GM19193 (cell line): ENCODE data around the gene RASSF4.

Source experiments
- POLR2A ChIP-seq: IDR thresholded peaks from 4 replicates; pipeline ENCODE4 v1.6.1; 2011; ENCODE audit not compliant: insufficient read depth, insufficient read length; ENCODE audit errors: extremely low read depth

Gene RASSF4

DNA sequence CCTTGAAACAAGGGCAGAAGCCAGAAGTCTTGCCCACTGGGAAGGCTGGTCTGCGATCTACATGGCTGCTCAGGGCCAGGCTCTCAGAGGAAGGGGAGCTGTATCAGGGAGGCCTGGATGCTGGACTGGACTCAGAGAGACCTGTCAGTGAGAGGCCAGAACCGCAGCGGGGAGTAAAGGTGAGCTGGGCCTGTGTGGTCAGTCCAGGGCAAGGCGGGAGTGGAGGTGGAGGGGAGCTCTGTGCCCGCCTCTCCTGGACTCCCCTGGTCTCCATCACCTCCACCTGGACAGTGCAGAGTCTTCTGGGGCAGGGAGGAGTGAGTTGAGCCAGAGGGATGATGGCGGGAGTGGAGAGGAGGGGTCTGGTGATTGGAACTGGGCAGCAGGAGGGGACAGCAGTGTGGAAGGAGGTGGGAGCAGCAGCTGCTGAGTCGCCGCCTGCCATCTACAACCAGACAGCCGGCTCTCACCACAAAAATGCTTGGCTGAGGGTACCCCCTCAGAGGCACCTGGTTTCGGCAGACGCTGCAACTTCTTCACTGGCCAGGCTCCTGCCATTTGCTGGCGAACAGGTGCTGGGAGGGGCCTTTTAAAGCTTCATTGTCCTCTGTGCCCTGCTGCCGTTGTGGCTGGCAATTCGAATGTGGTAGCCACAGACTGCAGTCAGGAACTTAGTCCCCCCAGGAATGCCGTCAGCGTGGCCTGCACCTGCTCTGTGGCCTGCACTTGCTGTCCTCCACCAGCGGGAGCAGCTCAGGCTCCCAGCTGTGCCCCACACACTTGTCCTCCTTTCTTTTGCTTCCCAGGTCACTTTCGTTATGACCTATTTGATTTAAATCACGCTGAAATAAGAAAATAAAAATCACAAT, 3.5 kb downstream of the RASSF4 start:
- no peak for TF ChIP-seq POLR2A

DNA sequence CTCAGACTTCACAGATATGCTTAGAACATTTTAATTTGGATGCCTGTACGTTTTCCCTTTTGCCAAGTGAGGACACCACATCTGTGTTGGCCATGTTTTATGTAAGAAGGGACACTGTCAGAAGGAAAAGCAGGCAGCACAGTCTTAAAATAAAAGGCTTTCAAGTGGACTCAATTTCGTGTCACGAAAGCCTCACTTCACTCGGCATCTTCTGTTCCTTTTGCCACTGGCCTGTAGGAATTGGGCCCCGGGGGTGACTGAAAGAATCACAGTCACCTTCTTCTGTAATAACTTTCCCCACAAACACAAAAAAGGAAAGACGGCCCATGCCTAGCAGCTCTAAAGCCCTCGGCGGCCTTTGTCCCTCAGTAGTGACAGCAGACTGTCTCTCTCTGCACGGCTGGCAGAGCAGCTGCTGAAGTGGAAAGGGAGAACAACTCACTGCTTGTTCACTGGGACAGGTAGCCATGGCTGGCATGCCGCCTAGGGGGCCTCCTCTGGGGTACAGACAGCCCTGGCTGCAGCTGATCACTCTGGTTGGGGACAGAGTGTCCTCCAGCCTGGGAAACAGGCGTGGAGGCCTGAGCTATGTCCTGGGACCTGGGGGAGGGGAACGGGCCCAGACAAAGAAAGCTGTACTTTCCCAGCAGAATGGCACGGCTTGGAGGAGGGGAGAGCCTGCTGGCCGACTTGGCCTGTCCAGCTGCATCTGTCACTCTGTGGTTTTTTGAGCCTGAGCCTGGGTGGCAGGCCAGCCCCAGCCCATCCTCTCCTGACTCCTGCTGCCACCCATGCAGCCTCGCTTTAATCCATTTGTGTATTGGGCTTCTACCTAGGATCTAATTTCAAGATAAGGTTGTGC, 4.4 kb downstream of the RASSF4 start:
- TF ChIP-seq POLR2A: peak; percentile 15

DNA sequence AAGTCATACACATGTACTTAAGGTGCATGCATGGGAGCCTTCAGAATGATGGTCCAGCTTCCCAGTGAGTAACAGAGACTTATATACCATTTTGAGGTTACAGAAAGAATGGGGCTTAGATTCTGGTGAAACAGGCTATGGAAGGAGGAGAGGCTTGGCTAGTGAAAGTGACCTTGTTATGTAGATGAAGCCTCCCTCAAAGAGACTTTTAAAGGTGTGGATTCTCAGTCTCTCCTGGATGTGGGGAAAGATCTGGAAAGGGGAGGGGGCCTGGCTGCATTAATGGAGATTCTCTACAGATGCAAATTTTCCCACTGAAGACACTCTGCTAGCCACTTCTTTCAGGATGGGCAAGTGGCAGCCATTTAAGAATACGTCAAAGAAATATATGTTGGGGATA, 5.5 kb downstream of the RASSF4 start:
- TF ChIP-seq POLR2A: no peak

DNA sequence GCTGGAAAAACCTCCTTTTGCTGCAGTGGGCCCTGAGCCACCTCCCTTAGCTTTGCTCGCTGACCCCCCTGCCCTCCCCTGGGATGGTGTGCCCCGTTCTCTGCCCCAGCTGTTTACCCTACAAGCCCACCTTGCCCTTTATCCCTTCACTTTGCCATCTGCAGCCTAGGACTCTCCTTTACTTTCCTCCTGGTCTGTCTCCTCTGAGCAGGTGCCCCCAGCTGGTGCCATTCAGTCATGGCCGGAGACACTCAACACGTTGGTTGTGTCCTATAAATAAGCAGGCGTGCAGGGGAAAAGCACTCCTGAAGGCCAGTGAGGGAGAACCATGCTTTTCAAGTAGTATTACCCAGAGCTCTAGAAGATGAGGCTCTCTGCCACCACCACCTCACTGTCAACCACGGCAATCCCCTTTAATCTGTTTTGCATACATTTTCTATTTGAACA, 6.1 kb downstream of the RASSF4 start:
- TF ChIP-seq POLR2A: no peak

DNA sequence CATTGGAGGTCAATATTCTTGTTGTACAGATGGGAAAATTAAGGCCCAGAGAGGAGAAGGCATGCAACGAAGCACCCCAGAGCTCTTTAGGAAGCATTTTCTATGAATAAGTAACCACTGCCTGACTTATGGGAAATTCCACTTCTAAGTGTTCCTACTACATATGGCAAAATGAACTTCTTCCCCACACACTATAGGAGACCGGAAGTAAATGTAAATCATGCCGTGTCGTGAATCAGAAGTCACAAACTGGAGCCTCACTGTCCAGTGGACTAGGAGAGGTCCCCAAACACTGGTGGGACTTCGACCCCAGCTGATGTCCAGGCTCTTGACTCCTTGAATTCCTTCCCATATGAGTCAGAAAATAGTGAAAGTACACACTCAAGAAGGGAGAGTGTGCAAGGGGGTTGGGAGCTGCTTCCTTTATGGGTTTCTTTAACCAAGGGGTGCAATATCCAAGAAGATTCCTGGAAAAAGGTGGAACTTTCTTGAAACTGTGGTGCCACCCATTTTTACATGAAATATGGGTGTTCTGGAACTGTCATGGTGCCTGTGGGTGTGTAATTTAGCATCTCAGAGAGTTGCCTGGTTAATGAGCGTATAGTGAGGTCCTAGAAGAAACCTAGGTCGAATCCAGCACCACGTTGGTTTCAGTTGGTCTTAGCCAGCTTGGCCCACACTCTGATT, 6.7 kb downstream of the RASSF4 start:
- no peak for TF ChIP-seq POLR2A

DNA sequence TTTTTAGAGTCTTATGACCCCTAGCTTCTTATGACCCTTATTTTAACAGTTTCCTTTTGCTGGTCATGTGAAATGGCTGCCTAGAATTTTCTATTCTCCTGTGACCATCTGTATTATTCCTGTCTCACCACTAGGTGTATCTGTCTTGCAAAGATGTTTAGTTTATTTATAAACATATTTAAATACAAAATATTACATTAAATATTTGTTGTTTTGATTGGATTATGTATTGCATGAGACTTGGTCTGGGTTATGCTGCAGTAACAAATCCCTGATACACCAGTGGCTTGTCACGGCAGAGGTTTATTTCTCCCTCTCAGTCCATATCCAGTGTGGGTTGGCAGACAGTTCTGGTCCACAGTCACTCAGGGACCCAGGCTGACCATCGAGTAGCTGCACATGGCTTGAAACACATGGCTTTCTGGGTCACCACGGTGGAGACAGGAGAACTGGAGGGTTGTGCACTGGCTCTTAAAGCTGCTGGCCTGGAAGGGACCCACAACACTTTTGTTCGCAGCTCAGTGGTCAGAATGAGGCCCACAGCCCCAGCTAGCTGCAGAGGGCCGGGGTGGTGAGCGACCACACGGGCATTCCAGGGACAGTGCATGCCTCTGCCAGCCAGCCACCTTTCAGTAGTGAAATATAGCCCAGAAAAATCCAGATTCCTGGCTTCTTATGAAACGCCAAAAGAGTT, 7.4 kb downstream of the RASSF4 start:
- TF ChIP-seq POLR2A: no peak

DNA sequence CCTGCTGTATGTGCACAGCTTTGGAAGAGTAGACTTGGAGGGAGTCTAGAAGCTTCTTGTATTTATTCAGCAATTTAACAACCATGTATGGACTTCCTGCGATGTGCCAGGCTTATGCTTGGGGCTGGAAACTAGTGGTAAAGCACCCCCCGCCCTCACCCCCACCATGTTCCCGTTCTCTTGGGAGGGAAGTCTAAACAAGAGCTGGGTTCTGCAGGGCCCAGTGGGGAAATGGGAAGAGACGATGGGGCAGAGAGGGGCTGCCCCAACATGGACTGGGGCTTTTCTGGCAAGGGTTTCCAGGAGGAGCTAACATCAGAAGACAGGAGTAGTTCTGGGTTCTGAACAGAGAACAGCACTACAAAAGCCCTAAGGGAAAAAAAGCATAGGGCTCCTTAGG, 8.0 kb downstream of the RASSF4 start:
- no peak for TF ChIP-seq POLR2A

DNA sequence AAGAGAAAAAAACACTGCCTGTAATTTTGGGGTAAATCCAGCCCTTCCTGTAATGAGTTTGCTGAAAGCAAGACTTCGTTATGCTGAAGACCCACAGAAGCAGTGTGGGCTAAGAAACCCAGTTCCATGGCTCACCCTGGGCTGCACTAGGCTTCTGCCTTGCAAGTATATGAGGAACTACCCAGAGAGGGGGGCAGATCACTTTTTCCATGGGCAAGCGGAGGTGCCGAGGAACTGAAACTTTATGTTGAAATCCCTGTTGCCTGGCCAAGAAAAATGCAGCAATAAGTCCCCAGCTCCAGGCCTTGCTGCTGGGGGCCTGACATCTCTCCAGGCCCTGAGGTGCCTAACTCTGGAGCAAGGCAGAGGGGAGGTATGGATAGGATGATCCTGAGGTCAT, 8.5 kb downstream of the RASSF4 start:
- no peak for TF ChIP-seq POLR2A

DNA sequence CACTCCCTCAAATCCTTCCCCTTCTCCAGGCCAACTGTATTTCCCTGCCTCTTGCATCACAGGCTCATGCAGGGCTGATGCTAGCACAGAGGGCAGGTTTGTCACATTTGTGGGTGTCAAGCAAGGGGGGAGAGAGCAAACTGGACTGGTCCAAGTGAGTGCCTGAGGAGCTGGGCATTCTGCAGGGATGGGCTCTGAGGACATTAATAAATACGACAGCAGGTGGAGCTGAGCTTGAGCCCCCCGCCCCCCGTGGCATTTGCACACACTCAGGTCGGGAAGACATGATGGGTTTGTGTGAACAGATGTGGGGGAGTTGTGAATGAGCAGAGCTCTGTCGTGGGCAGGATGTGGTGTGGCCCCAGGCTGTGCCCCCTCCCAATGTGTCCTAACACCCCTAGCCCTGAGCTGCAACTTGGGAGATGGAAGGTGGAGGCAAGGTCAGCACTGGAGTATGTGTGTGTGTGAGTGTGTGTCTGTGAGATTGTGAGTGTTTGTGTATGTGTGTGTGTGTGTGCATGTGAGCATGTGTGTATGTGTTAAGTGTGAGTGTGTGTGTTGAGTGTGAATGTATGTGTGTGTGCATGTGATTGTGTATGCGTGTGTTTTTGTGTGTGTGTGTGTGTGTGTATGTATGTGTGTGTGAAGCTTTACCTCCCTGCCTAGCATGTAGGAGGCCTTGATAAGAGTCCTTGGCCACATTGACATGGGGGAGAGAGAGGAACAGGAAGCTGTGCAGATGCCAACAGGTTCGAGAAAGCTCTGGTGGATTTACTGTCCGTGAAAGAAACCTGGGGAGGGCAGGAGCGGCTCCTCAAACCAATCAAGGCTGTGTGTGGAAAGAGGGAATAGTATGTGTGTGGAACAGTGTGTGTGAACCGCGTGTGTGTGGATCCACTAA, 9.1 kb downstream of the RASSF4 start:
- TF ChIP-seq POLR2A: no peak

DNA sequence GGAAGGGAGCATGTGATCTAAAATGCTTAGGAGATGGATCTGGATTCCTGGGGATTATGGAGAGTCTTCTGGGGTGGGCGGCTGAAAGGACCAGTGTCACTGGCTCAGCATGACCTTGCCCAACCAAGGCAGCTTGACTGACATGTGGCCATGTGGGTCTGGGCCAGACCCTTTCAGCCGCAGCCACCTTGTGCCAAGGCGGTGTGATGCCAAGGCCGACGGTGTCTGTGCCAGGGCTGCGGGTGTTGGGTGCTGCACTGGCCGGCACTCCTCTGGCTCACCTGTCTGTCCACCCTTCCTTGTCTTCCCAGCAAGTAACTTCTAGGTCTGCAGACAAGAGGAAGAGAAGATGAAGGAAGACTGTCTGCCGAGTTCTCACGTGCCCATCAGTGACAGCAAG, 10.3 kb downstream of the RASSF4 start:
- TF ChIP-seq POLR2A: no peak

DNA sequence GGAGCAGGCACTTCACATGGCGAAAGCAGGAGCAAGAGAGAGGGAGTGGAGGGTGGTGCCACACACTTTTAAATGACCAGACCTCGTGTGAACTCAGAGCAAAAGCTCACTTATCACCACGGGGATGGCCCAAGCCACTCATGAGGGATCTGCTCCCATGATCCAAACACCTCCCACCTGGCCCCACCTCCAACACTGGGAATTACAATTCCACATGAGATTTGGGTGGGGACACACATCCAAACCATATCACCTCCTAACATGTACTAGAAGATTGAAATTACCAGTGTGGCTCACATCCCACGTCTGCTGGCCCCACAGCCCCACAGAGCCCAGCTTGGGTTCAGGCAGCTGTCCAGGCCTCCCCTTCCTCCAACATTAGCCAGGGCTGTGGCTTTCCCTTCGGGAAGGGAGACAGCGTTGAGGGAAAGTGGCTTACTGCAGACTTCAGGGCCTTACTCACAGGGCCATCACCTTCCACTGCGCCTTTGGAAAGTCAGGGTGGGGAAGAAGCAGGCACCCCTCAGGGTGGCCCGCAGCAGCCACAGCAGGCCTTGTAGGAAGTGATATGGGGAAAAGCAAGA, 11.3 kb downstream of the RASSF4 start:
- TF ChIP-seq POLR2A: no peak

DNA sequence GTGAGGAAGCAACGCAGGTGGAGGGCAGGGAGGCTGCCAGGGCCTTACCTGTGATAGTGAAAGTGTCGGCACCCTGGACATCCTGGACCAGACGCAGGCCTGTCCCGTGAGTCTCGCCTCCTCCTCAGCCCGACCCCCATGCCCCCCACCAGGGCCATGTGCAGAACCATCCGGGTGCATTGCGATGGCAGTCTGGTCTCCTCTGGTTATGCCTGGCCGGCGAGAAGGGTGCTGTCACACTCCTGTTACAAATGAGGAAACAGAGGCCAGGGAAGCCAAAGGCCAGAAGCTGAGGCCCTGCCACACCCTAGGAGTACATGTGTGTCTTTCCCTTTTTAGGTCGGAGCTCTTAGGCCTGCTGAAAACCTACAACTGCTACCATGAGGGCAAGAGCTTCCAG, 11.8 kb downstream of the RASSF4 start:
- no peak for TF ChIP-seq POLR2A
